Transverse colon (tissue), 3 donors: ENCODE measurements around the gene WT1.

Experiments used
- POLR2A ChIP-seq: fragments of 450-650 bp; IDR thresholded peaks from one replicate; pipeline ENCODE4 v1.6.1; 2016; ENCODE audit warnings: antibody characterized with exemption, mild to moderate bottlenecking, moderate library complexity
- TF ChIP-seq, protein P1 (sequence below), 5 experiments: fragments of 200-600 bp in 3 of 5; fragments of 450-650 bp in 2 of 5; sonication (generic) in 3 of 5; IDR thresholded peaks; 1 replicate in 2 of 5; 2 replicates in 3 of 5; pipeline ENCODE4 v1.5.1; 2016 to 2017; ENCODE audit warnings: antibody characterized with exemption in 5 of 5, inconsistent platforms in 3 of 5, mild to moderate bottlenecking in 2 of 5, moderate library complexity in 1 of 5

DNA sequence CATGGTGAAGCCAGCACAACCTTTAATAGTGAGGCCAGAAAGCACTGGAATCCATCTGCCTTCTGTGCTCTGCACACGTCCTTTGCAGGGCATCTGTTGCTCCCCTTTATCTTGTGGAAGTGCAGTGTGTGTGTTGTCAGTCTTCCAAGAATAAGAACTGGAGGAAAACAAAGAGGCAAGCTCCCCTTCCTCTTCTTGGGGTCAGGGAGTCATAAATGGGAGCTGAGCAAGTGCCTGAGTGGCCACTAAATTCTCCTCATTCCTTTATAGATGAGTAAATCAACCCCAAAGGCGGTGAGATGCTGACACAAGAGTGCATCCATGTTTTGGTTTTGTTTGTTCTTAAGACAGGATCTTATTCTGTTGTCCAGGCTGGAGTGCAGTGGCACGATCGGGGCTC is 38.3 kb downstream of the WT1 start:
- no peak for TF ChIP-seq POLR2A
- TF ChIP-seq, protein P1, sequence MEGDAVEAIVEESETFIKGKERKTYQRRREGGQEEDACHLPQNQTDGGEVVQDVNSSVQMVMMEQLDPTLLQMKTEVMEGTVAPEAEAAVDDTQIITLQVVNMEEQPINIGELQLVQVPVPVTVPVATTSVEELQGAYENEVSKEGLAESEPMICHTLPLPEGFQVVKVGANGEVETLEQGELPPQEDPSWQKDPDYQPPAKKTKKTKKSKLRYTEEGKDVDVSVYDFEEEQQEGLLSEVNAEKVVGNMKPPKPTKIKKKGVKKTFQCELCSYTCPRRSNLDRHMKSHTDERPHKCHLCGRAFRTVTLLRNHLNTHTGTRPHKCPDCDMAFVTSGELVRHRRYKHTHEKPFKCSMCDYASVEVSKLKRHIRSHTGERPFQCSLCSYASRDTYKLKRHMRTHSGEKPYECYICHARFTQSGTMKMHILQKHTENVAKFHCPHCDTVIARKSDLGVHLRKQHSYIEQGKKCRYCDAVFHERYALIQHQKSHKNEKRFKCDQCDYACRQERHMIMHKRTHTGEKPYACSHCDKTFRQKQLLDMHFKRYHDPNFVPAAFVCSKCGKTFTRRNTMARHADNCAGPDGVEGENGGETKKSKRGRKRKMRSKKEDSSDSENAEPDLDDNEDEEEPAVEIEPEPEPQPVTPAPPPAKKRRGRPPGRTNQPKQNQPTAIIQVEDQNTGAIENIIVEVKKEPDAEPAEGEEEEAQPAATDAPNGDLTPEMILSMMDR (IDR thresholded peaks at IDR 0.05), result no peak
